Esophagus squamous epithelium (tissue), 5 donors: Measurements from ENCODE around the gene TMEM150B. TPM values are rescaled to one million over a fixed set of nuclear protein-coding genes. Genes with fewer than 3 reads are reported as not detected.

ENCODE experiments used
- DNase-seq: peaks from one replicate; lab custom pipeline; 2025; lab: John Stamatoyannopoulos, UW
- H3K27ac ChIP-seq, 4 donors: fragments of 200-600 bp; sonication (generic); one replicate each; pipeline ENCODE4 v1.5.1; 2016 to 2019; ENCODE audit warnings: mild to moderate bottlenecking in 1 of 4
- H3K27me3 ChIP-seq, 4 donors: fragments of 200-600 bp; sonication (generic); 1 replicate in 3 of 4; 2 replicates in 1 of 4; pipeline versions ENCODE4 v1.5.1 to v1.6.0; 2017 to 2021; ENCODE audit warnings: antibody characterized with exemption in 1 of 4
- H3K36me3 ChIP-seq, 3 donors: fragments of 200-600 bp; sonication (generic); one replicate each; pipeline ENCODE4 v1.5.1; 2016 to 2019
- H3K4me1 ChIP-seq, 3 donors: fragments of 200-600 bp; sonication (generic); one replicate each; pipeline ENCODE4 v1.5.1; 2017 to 2019
- H3K4me3 ChIP-seq, 4 donors: fragments of 200-600 bp; sonication (generic); 1 replicate in 3 of 4; 2 replicates in 1 of 4; pipeline ENCODE4 v1.5.1; 2016 to 2019; ENCODE audit warnings: mild to moderate bottlenecking in 2 of 4, moderate library complexity in 1 of 4
- H3K9me3 ChIP-seq, 3 donors: fragments of 200-600 bp; sonication (generic); one replicate each; pipeline ENCODE4 v1.5.1; 2016 to 2019
- POLR2A ChIP-seq, 4 donors: fragments of 450-650 bp; IDR thresholded peaks; one replicate each; pipeline ENCODE4 v1.6.1; 2017; ENCODE audit warnings: antibody characterized with exemption in 4 of 4, mild to moderate bottlenecking in 4 of 4, moderate library complexity in 3 of 4
- WGBS, 2 donors: methylation state at CpG; one replicate each; pipeline ENCODE4 v1.1.5; 2018; 5-methylcytosine and 5-hydroxymethylcytosine counted together
- intact Hi-C: fragments of 100-400 bp; cut with DNase I; formaldehyde crosslinking; loops from one replicate; pipeline ENCODE4 v1.15.0; 2022
- total RNA-seq, 4 donors: library from RNA; depleted of rRNA; stranded (reverse); fragments of >200 nt; gene quantifications; one replicate each; pipeline ENCODE4 v1.1.0, GENCODE V29; 2016
- TF ChIP-seq, protein P1 (sequence below), 6 experiments: fragments of 450-650 bp in 4 of 6; fragments of 200-600 bp in 2 of 6; sonication (generic) in 2 of 6; IDR thresholded peaks; one replicate each; pipeline ENCODE4 v1.5.1; 2016 to 2019; ENCODE audit warnings: antibody characterized with exemption in 6 of 6, mild to moderate bottlenecking in 4 of 6, moderate library complexity in 4 of 6
- donor health status: DM: yes; HTN: yes; CAD: no.

Gene TMEM150B
- total RNA-seq, 4 donors from 2014 or later: 1.7 TPM; not detected in 3

DNA sequence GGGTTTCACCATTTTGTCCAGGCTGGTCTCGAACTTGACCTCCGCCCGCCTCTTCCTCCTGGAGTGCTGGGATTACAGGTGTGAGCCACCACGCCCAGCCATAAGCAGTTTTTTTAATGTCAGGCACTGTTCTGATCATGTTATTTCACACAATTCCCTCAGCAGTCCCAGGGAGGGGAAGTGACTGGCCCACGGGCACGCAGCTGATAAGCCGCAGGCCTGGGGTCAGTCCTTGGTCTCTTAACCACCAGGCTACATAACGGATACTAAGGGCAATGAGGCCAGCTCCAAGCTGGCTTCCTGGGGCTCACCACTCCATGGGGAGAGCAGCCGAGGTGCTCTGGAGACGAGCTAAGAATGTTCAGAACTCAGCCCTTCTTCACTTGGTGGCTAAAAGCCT lies 27.9 kb downstream of the TMEM150B start:
- H3K27me3 ChIP-seq: no peaks in the 10 kb centered on the region
- H3K27ac ChIP-seq: no peak overlapping the region
- DNase-seq: no peak
- intact Hi-C loops: no loop called here
- TF ChIP-seq, protein P1, sequence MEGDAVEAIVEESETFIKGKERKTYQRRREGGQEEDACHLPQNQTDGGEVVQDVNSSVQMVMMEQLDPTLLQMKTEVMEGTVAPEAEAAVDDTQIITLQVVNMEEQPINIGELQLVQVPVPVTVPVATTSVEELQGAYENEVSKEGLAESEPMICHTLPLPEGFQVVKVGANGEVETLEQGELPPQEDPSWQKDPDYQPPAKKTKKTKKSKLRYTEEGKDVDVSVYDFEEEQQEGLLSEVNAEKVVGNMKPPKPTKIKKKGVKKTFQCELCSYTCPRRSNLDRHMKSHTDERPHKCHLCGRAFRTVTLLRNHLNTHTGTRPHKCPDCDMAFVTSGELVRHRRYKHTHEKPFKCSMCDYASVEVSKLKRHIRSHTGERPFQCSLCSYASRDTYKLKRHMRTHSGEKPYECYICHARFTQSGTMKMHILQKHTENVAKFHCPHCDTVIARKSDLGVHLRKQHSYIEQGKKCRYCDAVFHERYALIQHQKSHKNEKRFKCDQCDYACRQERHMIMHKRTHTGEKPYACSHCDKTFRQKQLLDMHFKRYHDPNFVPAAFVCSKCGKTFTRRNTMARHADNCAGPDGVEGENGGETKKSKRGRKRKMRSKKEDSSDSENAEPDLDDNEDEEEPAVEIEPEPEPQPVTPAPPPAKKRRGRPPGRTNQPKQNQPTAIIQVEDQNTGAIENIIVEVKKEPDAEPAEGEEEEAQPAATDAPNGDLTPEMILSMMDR (IDR thresholded peaks at IDR 0.05): no peak
- TF ChIP-seq POLR2A (IDR thresholded peaks at IDR 0.05): no peak
- WGBS, 2 donors: 84 to 89% methylated on average over 7 to 8 of the region's 10 CpGs
- H3K4me3 ChIP-seq: no peak overlapping the region
- peaks cover 8 to 11% (median 10%) of the 10 kb centered on the region in 3 donors for H3K4me1 ChIP-seq
- no peaks in the 10 kb centered on the region for H3K36me3 ChIP-seq
- no peaks in the 10 kb centered on the region for H3K9me3 ChIP-seq

DNA sequence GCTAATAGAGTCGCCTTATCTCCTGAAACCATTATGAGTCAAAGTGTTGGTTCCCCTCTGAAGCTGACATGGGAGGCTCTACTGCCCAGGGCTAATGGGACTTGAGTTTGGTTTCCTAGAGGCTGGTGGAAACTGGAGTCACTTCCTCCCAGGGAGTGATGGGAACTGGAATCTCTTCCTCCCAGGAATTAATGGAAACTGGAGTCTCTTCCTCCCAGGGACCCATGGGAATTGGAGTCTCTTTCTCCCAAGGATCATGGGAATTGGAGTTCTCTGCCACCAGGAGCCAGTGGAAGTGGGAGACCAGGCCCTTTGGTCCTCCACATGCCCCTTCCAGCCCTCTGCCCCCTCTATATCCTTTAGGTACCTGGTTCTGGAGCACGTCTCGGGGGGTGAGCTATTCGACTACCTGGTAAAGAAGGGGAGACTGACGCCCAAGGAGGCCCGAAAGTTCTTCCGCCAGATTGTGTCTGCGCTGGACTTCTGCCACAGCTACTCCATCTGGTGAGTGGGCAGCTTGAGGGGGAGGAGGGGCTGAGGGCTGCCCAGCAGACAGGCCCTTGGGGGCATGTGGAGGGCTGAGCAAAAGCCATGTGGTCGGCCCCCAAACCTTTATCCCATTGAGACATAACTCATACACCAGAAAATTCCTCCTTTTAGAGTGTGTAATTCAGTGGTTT lies 35.9 kb downstream of the TMEM150B start:
- intact Hi-C loops: loop anchor here (10.0 kb wide), 1 partner anchor 126 kb away; no protein-coding TSS in a partner anchor
- no peak overlapping the region for H3K27ac ChIP-seq
- DNase-seq: no peak
- H3K9me3 ChIP-seq: no peaks in the 10 kb centered on the region
- TF ChIP-seq POLR2A (IDR thresholded peaks at IDR 0.05): no peak
- TF ChIP-seq, protein P1 (IDR thresholded peaks at IDR 0.05): no peak
- H3K4me1 ChIP-seq: peaks cover 0 to 14% (median 0%) of the 10 kb centered on the region in 3 donors
- no peak overlapping the region for H3K4me3 ChIP-seq
- WGBS, 2 donors: 93 to 98% methylated on average over 2 to 5 of the region's 9 CpGs
- peaks cover 0 to 11% (median 0%) of the 10 kb centered on the region in 4 donors for H3K27me3 ChIP-seq
- H3K36me3 ChIP-seq: no peaks in the 10 kb centered on the region

DNA sequence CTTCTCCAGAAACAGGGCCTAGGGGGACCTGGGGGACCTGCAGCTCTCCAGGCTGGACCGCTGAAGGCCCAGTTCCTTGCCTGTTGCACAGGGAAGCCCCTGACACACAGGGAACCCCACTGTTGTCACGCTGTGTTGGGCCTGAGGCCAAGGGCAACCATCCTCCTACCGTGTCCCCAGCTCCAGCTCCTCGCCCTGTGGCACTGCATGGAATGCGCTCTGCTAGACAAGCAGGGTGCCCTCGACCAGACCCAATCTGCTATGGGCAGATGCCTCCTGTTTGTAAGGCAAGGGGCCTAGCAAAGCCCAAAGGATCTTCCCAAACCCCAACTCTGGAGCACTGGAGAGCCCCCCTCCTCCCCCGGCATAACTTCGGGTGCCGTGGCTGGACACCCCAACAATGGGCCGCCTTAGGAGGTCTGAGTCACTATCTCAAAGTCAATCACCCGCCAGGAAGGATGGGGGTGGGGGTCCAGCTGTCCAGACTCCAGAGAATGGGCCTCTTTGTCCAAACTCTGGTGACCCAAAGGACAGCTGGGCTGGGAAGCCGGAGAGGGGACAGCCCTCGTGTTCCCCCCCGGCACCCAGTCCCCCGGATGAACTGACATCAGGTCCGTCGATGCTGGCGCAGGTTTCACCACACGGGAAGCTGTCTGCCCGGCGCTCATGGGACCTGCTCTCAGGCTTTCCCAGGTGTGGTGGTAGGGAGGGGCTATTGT lies 37.6 kb downstream of the TMEM150B start:
- no peak overlapping the region for H3K27ac ChIP-seq
- no peak for DNase-seq
- no peak overlapping the region for H3K4me3 ChIP-seq
- no peaks in the 10 kb centered on the region for H3K9me3 ChIP-seq
- 73 to 85% methylated on average over 4 to 8 of the region's 21 CpGs for WGBS, 2 donors
- peaks cover 0 to 23% (median 4%) of the 10 kb centered on the region in 3 donors for H3K4me1 ChIP-seq
- intact Hi-C loops: loop anchor here (10.0 kb wide), 1 partner anchor 127 kb away; no protein-coding TSS in a partner anchor
- H3K27me3 ChIP-seq: peaks cover 0 to 27% (median 0%) of the 10 kb centered on the region in 4 donors
- no peaks in the 10 kb centered on the region for H3K36me3 ChIP-seq
- TF ChIP-seq, protein P1 (IDR thresholded peaks at IDR 0.05): no peak
- no peak for TF ChIP-seq POLR2A (IDR thresholded peaks at IDR 0.05)

DNA sequence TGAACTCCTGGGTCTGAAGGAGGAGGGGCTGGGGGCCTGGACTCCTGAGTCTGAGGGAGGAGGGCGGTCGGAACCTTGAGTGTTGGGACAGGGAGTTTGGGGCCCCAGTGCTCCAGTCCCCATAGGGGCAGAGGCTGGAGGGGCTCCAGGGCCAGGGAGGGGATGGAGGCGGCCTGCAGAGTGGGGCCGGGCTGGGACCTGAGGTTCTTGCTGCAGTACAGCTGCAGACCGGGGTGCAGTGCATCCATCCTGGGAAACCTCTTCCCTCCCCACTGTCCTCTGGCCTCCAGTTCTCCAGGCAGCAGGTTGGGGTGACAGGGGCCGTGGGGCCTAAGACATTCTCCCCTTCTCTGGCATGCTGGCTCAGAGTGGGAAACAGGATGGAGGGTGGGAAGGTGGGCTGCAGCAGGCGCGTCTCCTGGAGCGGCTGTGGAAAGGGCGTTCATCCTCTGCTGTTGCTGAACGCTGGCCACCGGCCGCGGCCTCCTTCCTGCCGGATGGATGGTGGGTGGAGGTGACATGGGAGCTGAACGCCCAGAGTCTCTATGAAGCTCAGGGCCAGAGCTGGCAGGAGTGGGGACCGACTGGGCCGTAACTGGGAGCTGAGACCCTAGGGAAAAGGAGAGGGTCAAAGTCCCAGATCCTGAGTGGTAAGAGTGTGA lies 39.8 kb downstream of the TMEM150B start:
- Histone ChIP-seq H3K4me3 (peak overlapping the region in 1 of 4 donors; percentile 64), H3K27ac (peak overlapping the region in 2 of 4 donors; percentile 83 to 87), H3K36me3 (no peaks in the 10 kb centered on the region), H3K9me3 (no peaks in the 10 kb centered on the region), H3K27me3 (peaks cover 0 to 27% (median 0%) of the 10 kb centered on the region in 4 donors), H3K4me1 (peaks cover 5 to 32% (median 9%) of the 10 kb centered on the region in 3 donors)
- DNase-seq: no peak
- intact Hi-C loops: loop anchor here (10.0 kb wide), 1 partner anchor 129 kb away; no protein-coding TSS in a partner anchor
- no peak for TF ChIP-seq POLR2A (IDR thresholded peaks at IDR 0.05)
- TF ChIP-seq, protein P1 (IDR thresholded peaks at IDR 0.05): no peak
- 20 to 65% methylated on average over 1 to 11 of the region's 18 CpGs for WGBS, 2 donors
